H1 (cell line): ENCODE measurements around the gene TXNDC8. TPM values are rescaled to one million over a fixed set of nuclear protein-coding genes. Genes with fewer than 3 reads are reported as not detected.

Experiments used
- CTCF ChIA-PET: fragments of 300-600 bp; sonication (Branson Sonifier 250); formaldehyde crosslinking; loops from one replicate; lab custom pipeline; 2021; ENCODE audit not compliant: partially characterized antibody; lab: Charles Lee
- POLR2A ChIA-PET: fragments of 300-600 bp; sonication (Branson Sonifier 250); formaldehyde crosslinking; loops from one replicate; lab custom pipeline; 2021; ENCODE audit warnings: inconsistent platforms; ENCODE audit not compliant: partially characterized antibody; lab: Charles Lee
- DNase-seq, 2 experiments: peaks; one replicate each; pipeline versions ENCODE4 v3.0.0 to v3.0.0-alpha.2; 2010 to 2022; ENCODE audit warnings: low spot score in 2 of 2, low read depth in 1 of 2, mixed read lengths in 1 of 2
- FAIRE-seq: peaks from 2 replicates; lab custom pipeline; 2011; peaks lifted over from hg19 to GRCh38; lab: Jason Lieb, UNC
- H2AFZ ChIP-seq: 2 replicates; pipeline ENCODE4 v1.8.1; 2012; ENCODE audit warnings: low read length, inconsistent platforms
- H2AK5ac ChIP-seq: 2 replicates; pipeline ENCODE4 v1.6.1; 2013; ENCODE audit warnings: low read depth, low read length
- H2BK120ac ChIP-seq: replicated peaks from 2 replicates; pipeline ENCODE3; 2013; ENCODE audit warnings: low read depth, low read length, inconsistent platforms
- H2BK12ac ChIP-seq: 2 replicates; pipeline ENCODE4 v1.6.1; 2013; ENCODE audit warnings: low read depth, low read length
- H2BK15ac ChIP-seq: 2 replicates; pipeline ENCODE4 v1.6.1; 2013; ENCODE audit warnings: low read length
- H2BK20ac ChIP-seq: 2 replicates; pipeline ENCODE4 v1.6.1; 2013; ENCODE audit warnings: low read length
- H2BK5ac ChIP-seq: 2 replicates; pipeline ENCODE4 v1.6.1; 2013; ENCODE audit warnings: low read depth, low read length
- H3K14ac ChIP-seq: 2 replicates; pipeline ENCODE4 v1.6.1; 2013; ENCODE audit warnings: inconsistent platforms; ENCODE audit not compliant: insufficient read length
- H3K18ac ChIP-seq: 2 replicates; pipeline ENCODE4 v1.6.1; 2013; ENCODE audit warnings: low read length; ENCODE audit errors: extremely low read depth
- H3K23ac ChIP-seq: 2 replicates; pipeline ENCODE4 v1.6.1; 2013; ENCODE audit warnings: inconsistent platforms; ENCODE audit not compliant: insufficient read length
- H3K23me2 ChIP-seq: 2 replicates; pipeline ENCODE4 v1.6.1; 2013; ENCODE audit warnings: low read depth, low read length
- H3K27ac ChIP-seq: 2 replicates; pipeline ENCODE4 v1.6.1; 2011; ENCODE audit warnings: low read depth, low read length, inconsistent platforms
- H3K27me3 ChIP-seq, 4 experiments: replicated peaks in 1 of 4; 1 replicate in 1 of 4; 2 replicates in 3 of 4; pipeline versions ENCODE4 v1.6.1 to v1.8.1; 2011 to 2013; ENCODE audit warnings: low read length in 3 of 4, mild to moderate bottlenecking in 3 of 4, inconsistent platforms in 2 of 4, mixed read lengths in 2 of 4, moderate library complexity in 1 of 4; ENCODE audit not compliant: control insufficient read depth in 3 of 4, insufficient read depth in 3 of 4; ENCODE audit errors: extremely low read depth in 1 of 4
- H3K36me3 ChIP-seq, 4 experiments: 2 replicates each; pipeline versions ENCODE4 v1.6.1 to v1.8.1; 2011 to 2013; ENCODE audit warnings: mild to moderate bottlenecking in 4 of 4, low read length in 3 of 4, moderate library complexity in 2 of 4, control low read depth in 1 of 4, inconsistent platforms in 1 of 4; ENCODE audit not compliant: insufficient read depth in 4 of 4, control insufficient read depth in 2 of 4
- H3K4ac ChIP-seq: replicated peaks from 2 replicates; pipeline ENCODE3; 2013; ENCODE audit warnings: low read length, low read depth, mixed read lengths, inconsistent platforms; ENCODE audit not compliant: insufficient read length
- H3K4me1 ChIP-seq, 4 experiments: replicated peaks in 1 of 4; 1 replicate in 1 of 4; 2 replicates in 3 of 4; pipeline versions ENCODE4 v1.6.1 to v1.8.1; 2011 to 2013; ENCODE audit warnings: low read length in 3 of 4, inconsistent platforms in 2 of 4, mixed read lengths in 1 of 4; ENCODE audit not compliant: insufficient read depth in 4 of 4, control insufficient read depth in 3 of 4
- H3K4me2 ChIP-seq, 2 experiments: 2 replicates each; pipeline versions ENCODE4 v1.6.1 to v1.8.1; 2011 to 2013; ENCODE audit warnings: low read depth in 2 of 2, low read length in 2 of 2, control low read depth in 1 of 2, inconsistent platforms in 1 of 2, mild to moderate bottlenecking in 1 of 2; ENCODE audit not compliant: insufficient read depth in 1 of 2
- H3K4me3 ChIP-seq, 4 experiments: fragments of 200-600, 300-600 bp in 1 of 4; sonication (generic), shearing (Covaris generic), sonication (Bioruptor Twin) in 1 of 4; 2 replicates each; pipeline versions ENCODE4 v1.5.1 to v1.8.1; 2011 to 2016; ENCODE audit warnings: low read length in 4 of 4, low read depth in 3 of 4, control low read depth in 2 of 4, inconsistent platforms in 2 of 4, mild to moderate bottlenecking in 2 of 4, mixed read lengths in 1 of 4, moderate library complexity in 1 of 4; ENCODE audit not compliant: insufficient read depth in 2 of 4; ENCODE audit errors: extremely low read depth in 1 of 4
- H3K56ac ChIP-seq: replicated peaks from 2 replicates; pipeline ENCODE3; 2013; ENCODE audit warnings: low read depth, mild to moderate bottlenecking, mixed read lengths, low read length, inconsistent platforms; ENCODE audit not compliant: insufficient read length
- H3K79me1 ChIP-seq: 2 replicates; pipeline ENCODE4 v1.6.1; 2013; ENCODE audit warnings: low read depth, low read length, control low read depth
- H3K79me2 ChIP-seq, 2 experiments: 2 replicates each; pipeline versions ENCODE4 v1.6.1 to v1.8.1; 2012 to 2013; ENCODE audit warnings: low read length in 2 of 2, mild to moderate bottlenecking in 2 of 2, inconsistent platforms in 1 of 2; ENCODE audit not compliant: insufficient read depth in 2 of 2, control insufficient read depth in 1 of 2
- H3K9ac ChIP-seq, 4 experiments: replicated peaks in 1 of 4; 1 replicate in 1 of 4; 2 replicates in 3 of 4; pipeline versions ENCODE4 v1.6.1 to v1.8.1; 2011 to 2013; ENCODE audit warnings: low read depth in 3 of 4, low read length in 3 of 4, control low read depth in 2 of 4, mild to moderate bottlenecking in 2 of 4, moderate library complexity in 2 of 4, inconsistent platforms in 1 of 4; ENCODE audit errors: extremely low read depth in 1 of 4
- H3K9me3 ChIP-seq, 2 experiments: 2 replicates each; pipeline versions ENCODE4 v1.6.1 to v1.8.1; 2012 to 2013; ENCODE audit warnings: mild to moderate bottlenecking in 2 of 2, moderate library complexity in 2 of 2, control low read depth in 1 of 2, inconsistent platforms in 1 of 2, low read depth in 1 of 2, low read length in 1 of 2, mixed read lengths in 1 of 2; ENCODE audit not compliant: insufficient read depth in 2 of 2
- H4K20me1 ChIP-seq, 2 experiments: replicated peaks in 1 of 2; 2 replicates each; pipeline versions ENCODE3 to v1.8.1; 2011 to 2013; ENCODE audit warnings: inconsistent platforms in 2 of 2, low read length in 2 of 2, mild to moderate bottlenecking in 1 of 2; ENCODE audit not compliant: insufficient read depth in 2 of 2, control insufficient read depth in 1 of 2
- H4K5ac ChIP-seq: 2 replicates; pipeline ENCODE4 v1.6.1; 2013; ENCODE audit warnings: low read length, low read depth, mixed read lengths, inconsistent platforms; ENCODE audit not compliant: insufficient read length
- H4K8ac ChIP-seq: 2 replicates; pipeline ENCODE4 v1.8.0; 2013; ENCODE audit warnings: mild to moderate bottlenecking, moderate library complexity, low read length, inconsistent platforms; ENCODE audit not compliant: insufficient read depth; ENCODE audit errors: extremely low read depth
- H4K91ac ChIP-seq: replicated peaks from 2 replicates; pipeline ENCODE3; 2013; ENCODE audit warnings: low read length, mixed read lengths, inconsistent platforms; ENCODE audit not compliant: insufficient read length
- EZH2 ChIP-seq: fragments of 200-600 bp; sonication (generic); IDR thresholded peaks from 2 replicates; pipeline ENCODE4 v1.7.1; 2012; ENCODE audit warnings: low read depth, mild to moderate bottlenecking, moderate library complexity, low read length, inconsistent platforms; ENCODE audit not compliant: severe bottlenecking
- POLR2A ChIP-seq, 2 experiments: IDR thresholded peaks; 1 replicate in 1 of 2; 2 replicates in 1 of 2; pipeline ENCODE4 v1.6.1; 2011; ENCODE audit warnings: low read depth in 2 of 2, low read length in 2 of 2, mild to moderate bottlenecking in 2 of 2; ENCODE audit errors: control extremely low read depth in 1 of 2
- RAD21 ChIP-seq, 2 experiments: IDR thresholded peaks in 1 of 2; conservative IDR thresholded peaks in 1 of 2; 2 replicates each; pipeline ENCODE4 v1.6.1; 2011; ENCODE audit warnings: low read depth in 2 of 2, low read length in 2 of 2, improper control_type of control experiment in 1 of 2, inconsistent platforms in 1 of 2, mild to moderate bottlenecking in 1 of 2, moderate library complexity in 1 of 2
- RBBP5 ChIP-seq: IDR thresholded peaks from 2 replicates; pipeline ENCODE4 v1.7.1; 2012; ENCODE audit warnings: low read depth, mild to moderate bottlenecking, inconsistent platforms, low read length, moderate library complexity, borderline replicate concordance
- RNF2 ChIP-seq: fragments of 200-900, 300-1000 bp; sonication (generic); IDR thresholded peaks from 2 replicates; pipeline ENCODE4 v1.7.1; 2016; ENCODE audit warnings: borderline replicate concordance, low read depth, mild to moderate bottlenecking, antibody characterized with exemption, low read length; ENCODE audit not compliant: poor library complexity, severe bottlenecking; ENCODE audit errors: missing control alignments
- TBP ChIP-seq: IDR thresholded peaks from 2 replicates; pipeline ENCODE4 v1.6.1; 2011; ENCODE audit warnings: low read depth, low read length, improper control_type of control experiment
- TEAD4 ChIP-seq: IDR thresholded peaks from 2 replicates; pipeline ENCODE4 v1.6.1; 2012; ENCODE audit warnings: low read depth, low read length, inconsistent platforms, mixed read lengths
- ZNF274 ChIP-seq: IDR thresholded peaks from 2 replicates; pipeline ENCODE4 v1.7.0; 2012; ENCODE audit warnings: low read length, borderline replicate concordance; ENCODE audit errors: extremely low read depth
- WGBS, 2 experiments: shearing (Covaris generic) in 1 of 2; methylation state at CpG; one replicate each; pipeline versions ENCODE4 v1.1.6 to v1.1.7; 2013 to 2015; ENCODE audit warnings: low lambda C conversion rate in 2 of 2, mixed read lengths in 2 of 2, inconsistent platforms in 1 of 2, low coverage in 1 of 2, missing lambda C conversion rate in 1 of 2; ENCODE audit not compliant: insufficient replicate concordance in 2 of 2, insufficient coverage in 1 of 2, insufficient read length in 1 of 2; ENCODE audit errors: extremely low coverage in 1 of 2, missing lambda C conversion rate in 1 of 2; 5-methylcytosine and 5-hydroxymethylcytosine counted together
- polyA plus RNA-seq, 7 experiments: library from polyadenylated mRNA; depleted of rRNA in 3 of 7; stranded (reverse) in 5 of 7; unstranded in 2 of 7; fragments of >200 nt in 5 of 7; fragments of 200-250 nt in 2 of 7; gene quantifications; 1 replicate in 5 of 7; 2 replicates in 1 of 7; 4 replicates in 1 of 7; pipeline versions ENCODE4 v1.2.1 to v1.2.3, GENCODE V29; 2011 to 2013; ENCODE audit warnings: missing spikeins in 2 of 7, mixed read lengths in 2 of 7
- total RNA-seq: library from RNA; stranded (reverse); fragmentation: NEBNext Ultra II Directional; extraction: Animal tissue kit (Norgen Biotek cat#: 25700); gene quantifications from 2 replicates; pipeline ENCODE4 v1.2.1, GENCODE V29; 2021
- TF ChIP-seq, protein P1 (sequence below), 3 experiments: IDR thresholded peaks; 1 replicate in 2 of 3; 2 replicates in 1 of 3; pipeline versions ENCODE4 v1.5.1 to v1.6.1; 2011; ENCODE audit warnings: low read length in 3 of 3, mild to moderate bottlenecking in 3 of 3, inconsistent platforms in 2 of 3, low read depth in 1 of 3, moderate library complexity in 1 of 3; ENCODE audit not compliant: insufficient read depth in 1 of 3; ENCODE audit errors: control extremely low read depth in 1 of 3
- TF ChIP-seq, protein P2 (sequence below): IDR thresholded peaks from 2 replicates; pipeline ENCODE4 v1.6.1; 2011; ENCODE audit warnings: low read depth, mild to moderate bottlenecking, low read length; ENCODE audit not compliant: insufficient read depth

TXNDC8 gene
- total and polyA plus RNA-seq, 2 of the 8 experiments (the other 6 are each of a cell fraction or from before 2014, with no cell fraction given): not detected

DNA sequence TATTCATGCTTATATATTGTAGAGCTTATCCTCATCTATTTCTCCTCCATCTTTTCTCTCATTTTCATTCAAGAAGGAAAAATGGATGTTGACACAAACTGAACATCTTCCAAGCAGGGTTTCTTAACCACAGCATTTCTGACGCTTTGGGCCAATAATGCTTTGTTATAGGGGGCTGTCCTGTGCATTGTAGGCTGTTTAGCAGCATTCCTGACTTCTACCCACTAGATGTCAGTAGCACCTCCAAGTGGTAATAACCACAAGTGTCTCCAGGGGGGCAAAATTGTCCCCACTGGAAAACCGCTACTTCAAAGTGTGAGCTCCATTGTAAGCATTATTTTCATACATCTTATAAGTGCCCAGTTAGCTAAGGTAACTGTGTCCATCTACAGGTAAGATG lies 2.6 kb upstream of the TXNDC8 start:
- 76% methylated on average over 2 of the region's 2 CpGs; no CpG with 5 or more reads in 1 of the 2 experiments for WGBS, 2 experiments
- no peak overlapping the region for H3K18ac ChIP-seq
- H4K20me1 ChIP-seq: no peaks in the 10 kb centered on the region
- no peak overlapping the region for H3K56ac ChIP-seq
- no peak overlapping the region for H4K8ac ChIP-seq
- H3K14ac ChIP-seq: no peak overlapping the region
- no peaks in the 10 kb centered on the region for H3K79me1 ChIP-seq
- H3K4me2 ChIP-seq: no peak overlapping the region
- no peak overlapping the region for H2BK15ac ChIP-seq
- H3K23ac ChIP-seq: no peak overlapping the region
- no peaks in the 10 kb centered on the region for H3K23me2 ChIP-seq
- no peak overlapping the region for H2AFZ ChIP-seq
- no peak overlapping the region for H2BK5ac ChIP-seq
- H3K4me3 ChIP-seq: no peak overlapping the region
- no peaks in the 10 kb centered on the region for H3K36me3 ChIP-seq
- POLR2A ChIA-PET: no interaction called here
- no peaks in the 10 kb centered on the region for H3K9me3 ChIP-seq
- no peak overlapping the region for H2BK20ac ChIP-seq
- CTCF ChIA-PET: interaction anchor here (0.7 to 3.1 kb wide), 26 partner anchors 8 to 1126 kb away, joined by 3 to 11 read pairs (median 5); no protein-coding TSS in a partner anchor
- H3K79me2 ChIP-seq: no peaks in the 10 kb centered on the region
- H3K27me3 ChIP-seq: no peaks in the 10 kb centered on the region
- H2AK5ac ChIP-seq: no peak overlapping the region
- no peak overlapping the region for H3K4ac ChIP-seq
- no peak overlapping the region for H2BK12ac ChIP-seq
- H4K5ac ChIP-seq: no peak overlapping the region
- H3K4me1 ChIP-seq: no peaks in the 10 kb centered on the region
- TF ChIP-seq RAD21 (IDR thresholded peaks at IDR 0.05 in 1 of 2, conservative IDR thresholded peaks at IDR 0.05 in 1 of 2; ENCODE audit: low read depth in 2 of 2, low read length in 2 of 2): peak; percentile 67 to 75
- peak; percentile 59; the same call in 1 of the 2 replicates for TF ChIP-seq TEAD4
- TF ChIP-seq, protein P1, sequence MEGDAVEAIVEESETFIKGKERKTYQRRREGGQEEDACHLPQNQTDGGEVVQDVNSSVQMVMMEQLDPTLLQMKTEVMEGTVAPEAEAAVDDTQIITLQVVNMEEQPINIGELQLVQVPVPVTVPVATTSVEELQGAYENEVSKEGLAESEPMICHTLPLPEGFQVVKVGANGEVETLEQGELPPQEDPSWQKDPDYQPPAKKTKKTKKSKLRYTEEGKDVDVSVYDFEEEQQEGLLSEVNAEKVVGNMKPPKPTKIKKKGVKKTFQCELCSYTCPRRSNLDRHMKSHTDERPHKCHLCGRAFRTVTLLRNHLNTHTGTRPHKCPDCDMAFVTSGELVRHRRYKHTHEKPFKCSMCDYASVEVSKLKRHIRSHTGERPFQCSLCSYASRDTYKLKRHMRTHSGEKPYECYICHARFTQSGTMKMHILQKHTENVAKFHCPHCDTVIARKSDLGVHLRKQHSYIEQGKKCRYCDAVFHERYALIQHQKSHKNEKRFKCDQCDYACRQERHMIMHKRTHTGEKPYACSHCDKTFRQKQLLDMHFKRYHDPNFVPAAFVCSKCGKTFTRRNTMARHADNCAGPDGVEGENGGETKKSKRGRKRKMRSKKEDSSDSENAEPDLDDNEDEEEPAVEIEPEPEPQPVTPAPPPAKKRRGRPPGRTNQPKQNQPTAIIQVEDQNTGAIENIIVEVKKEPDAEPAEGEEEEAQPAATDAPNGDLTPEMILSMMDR (IDR thresholded peaks at IDR 0.05; ENCODE audit: control extremely low read depth in 1 of 3, insufficient read depth in 1 of 3, low read depth in 1 of 3, low read length in 3 of 3): peak in 2 of 3 experiments; percentile 67 to 85; a peak in 3 of 4 replicates
- TF ChIP-seq EZH2: no peak
- TF ChIP-seq POLR2A (IDR thresholded peaks at IDR 0.05; ENCODE audit: control extremely low read depth in 1 of 2, low read depth in 2 of 2, low read length in 2 of 2): no peak
- TF ChIP-seq, protein P2, sequence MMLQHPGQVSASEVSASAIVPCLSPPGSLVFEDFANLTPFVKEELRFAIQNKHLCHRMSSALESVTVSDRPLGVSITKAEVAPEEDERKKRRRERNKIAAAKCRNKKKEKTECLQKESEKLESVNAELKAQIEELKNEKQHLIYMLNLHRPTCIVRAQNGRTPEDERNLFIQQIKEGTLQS: no peak
- TF ChIP-seq ZNF274: no peak
- TF ChIP-seq RBBP5: no peak
- TF ChIP-seq RNF2: no peak
- no peak for TF ChIP-seq TBP
- TF ChIP-seq, all 59 proteins: peak for 3
- Histone ChIP-seq H3K27ac (no peak overlapping the region), H2BK120ac (no peak overlapping the region), H3K9ac (no peak overlapping the region), H4K91ac (no peak overlapping the region)
- FAIRE-seq (no peak), DNase-seq (no peak)
